ENCODE results near the gene NTMT1. TPM values are rescaled to one million over a fixed set of nuclear protein-coding genes. Genes with fewer than 3 reads are reported as not detected.

Gene NTMT1
- total RNA-seq, 1 experiment from 2014 or later: 47.8 TPM

DNA sequence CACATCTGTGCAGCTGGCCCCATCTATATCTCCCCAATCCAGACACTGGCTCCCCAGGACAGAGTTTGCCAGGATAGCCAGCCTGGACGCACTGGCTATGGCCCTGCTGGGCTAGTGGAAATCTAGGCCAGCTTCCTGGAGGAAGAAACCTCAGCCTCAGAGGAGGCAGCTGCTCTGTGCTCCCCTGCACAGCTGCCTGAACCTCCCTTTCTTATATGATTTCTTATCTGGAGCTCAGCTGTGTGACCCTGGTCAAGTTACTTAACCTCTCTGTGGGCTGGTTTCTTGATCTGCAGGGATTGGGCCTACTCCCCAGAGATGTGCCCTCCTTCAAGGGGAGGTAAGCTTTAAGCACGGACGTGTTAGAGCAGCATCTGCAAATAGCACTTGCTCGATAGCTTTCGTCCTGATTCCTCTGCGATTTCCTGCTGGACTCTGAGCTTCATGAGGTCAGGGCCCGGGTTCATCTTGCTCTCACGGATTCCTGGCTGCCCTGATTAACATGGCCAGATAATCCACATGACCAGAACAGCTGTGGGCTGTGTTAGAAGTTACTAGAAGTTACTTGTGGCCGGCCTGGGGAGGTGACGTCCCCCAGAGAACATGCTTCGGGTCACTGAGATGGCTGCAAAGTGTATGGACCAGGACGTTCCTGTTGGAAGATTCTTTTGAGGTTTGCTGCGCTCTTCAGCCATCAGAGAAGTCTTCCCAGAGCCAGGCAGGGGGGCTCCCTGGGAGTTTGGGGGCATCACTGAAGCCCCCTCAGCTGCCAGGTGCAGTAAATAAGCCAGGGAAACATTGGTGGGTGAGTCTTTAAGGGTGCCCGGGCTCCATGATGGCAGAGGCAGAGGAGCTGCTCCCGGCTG lies 19.6 kb upstream of the NTMT1 start:
- DNase-seq: peak in 1 of 2 experiments; percentile 54
- Histone ChIP-seq H3K27me3 (peaks cover 20% of the 10 kb centered on the region), H3K4me3 (no peak overlapping the region), H3K4me1 (peaks cover 13% of the 10 kb centered on the region; the same call in 1 of the 2 replicates), H3K27ac (no peak overlapping the region), H3K9me3 (replicated peaks) (no peaks in the 10 kb centered on the region), H3K36me3 (no peaks in the 10 kb centered on the region)

GRCh38 chr9:129607027-129607387 lies 19.0 kb upstream of the NTMT1 start:
- peaks cover 13% of the 10 kb centered on the region; the same call in 1 of the 2 replicates for H3K4me1 ChIP-seq
- H3K27me3 ChIP-seq: peaks cover 21% of the 10 kb centered on the region
- H3K9me3 ChIP-seq (replicated peaks): no peaks in the 10 kb centered on the region
- H3K4me3 ChIP-seq: no peak overlapping the region
- DNase-seq: no peak
- H3K27ac ChIP-seq: no peak overlapping the region
- no peaks in the 10 kb centered on the region for H3K36me3 ChIP-seq

GRCh38 chr9:129608561-129609481 lies 17.1 kb upstream of the NTMT1 start:
- no peak for DNase-seq
- Histone ChIP-seq H3K27ac (no peak overlapping the region), H3K27me3 (peaks cover 29% of the 10 kb centered on the region), H3K4me3 (no peak overlapping the region), H3K36me3 (no peaks in the 10 kb centered on the region), H3K9me3 (replicated peaks) (no peaks in the 10 kb centered on the region), H3K4me1 (peaks cover 13% of the 10 kb centered on the region; the same call in 1 of the 2 replicates)

- H3K4me3 ChIP-seq: no peak overlapping the region
- no peak for DNase-seq
- peaks cover 37% of the 10 kb centered on the region for H3K27me3 ChIP-seq
- H3K27ac ChIP-seq: no peak overlapping the region
- H3K9me3 ChIP-seq (replicated peaks): no peaks in the 10 kb centered on the region
- peaks cover 13% of the 10 kb centered on the region; the same call in 1 of the 2 replicates for H3K4me1 ChIP-seq
- no peaks in the 10 kb centered on the region for H3K36me3 ChIP-seq
Observed at GRCh38 chr9:129609486-129610212, 16.3 kb upstream of the NTMT1 start.

DNA sequence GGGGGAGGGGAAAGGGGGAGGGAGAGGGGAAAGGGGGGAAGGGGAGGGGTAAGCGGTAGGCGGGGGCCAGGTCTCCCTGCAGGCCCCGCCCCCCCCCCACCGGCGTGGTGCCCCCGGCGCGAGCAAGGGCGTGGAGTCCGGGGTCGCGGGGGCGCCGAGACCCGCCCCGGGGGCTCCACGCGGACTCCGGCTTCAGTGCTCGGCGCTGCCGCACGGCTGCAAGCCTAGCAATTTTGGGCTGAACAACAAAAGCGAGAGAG lies 15.8 kb upstream of the NTMT1 start:
- Histone ChIP-seq H3K27me3 (peaks cover 37% of the 10 kb centered on the region), H3K4me3 (peak overlapping the region; percentile 42), H3K4me1 (peaks cover 13% of the 10 kb centered on the region; the same call in 1 of the 2 replicates), H3K27ac (no peak overlapping the region), H3K36me3 (no peaks in the 10 kb centered on the region), H3K9me3 (replicated peaks) (no peaks in the 10 kb centered on the region)
- no peak for DNase-seq

DNA sequence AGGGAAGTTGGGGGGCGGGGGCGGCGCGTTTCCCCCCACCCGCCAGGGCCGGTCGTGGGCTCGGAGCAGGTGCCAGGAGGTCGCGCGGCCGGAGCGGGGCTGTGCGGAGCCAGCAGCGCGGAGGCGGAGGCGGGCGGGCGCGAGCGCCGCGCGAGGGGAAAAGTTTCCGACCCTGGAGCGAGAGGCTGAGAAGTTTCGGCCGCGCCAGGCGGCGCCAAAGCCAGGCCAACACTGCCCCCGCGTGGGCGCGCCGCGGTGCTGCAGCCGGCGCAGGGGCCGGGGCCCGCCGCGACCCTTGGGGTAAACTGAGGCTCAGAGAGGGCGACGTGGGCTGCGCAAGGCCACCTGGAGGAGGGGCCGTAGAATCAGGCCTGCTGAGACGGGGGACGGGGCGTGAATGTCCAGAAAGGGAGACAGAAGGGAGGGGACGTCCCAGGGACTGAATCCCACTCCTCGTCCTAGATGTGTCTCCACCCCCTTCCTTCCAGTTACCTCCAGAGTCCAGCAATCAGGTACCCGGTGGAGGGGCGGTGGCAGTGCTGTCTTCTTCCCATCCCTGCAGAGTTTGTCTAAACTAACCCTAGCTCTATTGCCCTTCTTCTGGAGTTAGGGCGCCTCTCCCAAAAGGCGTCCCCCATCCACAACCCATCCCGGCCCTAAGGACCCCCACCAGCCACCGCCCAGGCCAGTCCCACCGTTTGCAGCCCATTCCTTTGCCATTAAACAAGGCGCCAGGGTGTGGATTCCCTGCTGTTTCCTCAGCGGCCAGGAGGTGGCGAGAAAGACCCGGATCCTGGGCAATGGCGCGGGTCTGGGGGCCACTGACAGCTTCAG lies 15.3 kb upstream of the NTMT1 start:
- Histone ChIP-seq H3K9me3 (replicated peaks) (no peaks in the 10 kb centered on the region), H3K4me1 (peaks cover 13% of the 10 kb centered on the region; the same call in 1 of the 2 replicates), H3K36me3 (no peaks in the 10 kb centered on the region), H3K27ac (no peak overlapping the region), H3K27me3 (peaks cover 37% of the 10 kb centered on the region), H3K4me3 (peak overlapping the region; percentile 42)
- peak; percentile 67 to 77 for DNase-seq

GRCh38 chr9:129611307-129611800 lies 14.6 kb upstream of the NTMT1 start:
- peaks cover 13% of the 10 kb centered on the region; the same call in 1 of the 2 replicates for H3K4me1 ChIP-seq
- no peak overlapping the region for H3K4me3 ChIP-seq
- no peak for DNase-seq

GRCh38 chr9:129612123-129612522 lies 13.8 kb upstream of the NTMT1 start:
- Histone ChIP-seq H3K4me3 (no peak overlapping the region), H3K27ac (no peak overlapping the region), H3K36me3 (no peaks in the 10 kb centered on the region), H3K9me3 (replicated peaks) (no peaks in the 10 kb centered on the region), H3K4me1 (peaks cover 6% of the 10 kb centered on the region; the same call in 1 of the 2 replicates), H3K27me3 (peaks cover 37% of the 10 kb centered on the region)
- no peak for DNase-seq

More at GRCh38 chr9:129611307-129611800, 14.6 kb upstream of the NTMT1 start:
- Histone ChIP-seq H3K27ac (no peak overlapping the region), H3K27me3 (peaks cover 37% of the 10 kb centered on the region), H3K36me3 (no peaks in the 10 kb centered on the region), H3K9me3 (replicated peaks) (no peaks in the 10 kb centered on the region)

GRCh38 chr9:129612815-129613519 lies 13.0 kb upstream of the NTMT1 start:
- H3K9me3 ChIP-seq (replicated peaks): no peaks in the 10 kb centered on the region
- no peak for DNase-seq

GRCh38 chr9:129613520-129614175 lies 12.3 kb upstream of the NTMT1 start:
- Histone ChIP-seq H3K4me3 (no peak overlapping the region), H3K9me3 (replicated peaks) (no peaks in the 10 kb centered on the region), H3K36me3 (no peaks in the 10 kb centered on the region), H3K27me3 (peaks cover 33% of the 10 kb centered on the region), H3K4me1 (peaks cover 2% of the 10 kb centered on the region; the same call in 1 of the 2 replicates), H3K27ac (no peak overlapping the region)
- DNase-seq: no peak

More at GRCh38 chr9:129612815-129613519, 13.0 kb upstream of the NTMT1 start:
- H3K4me1 ChIP-seq: peaks cover 2% of the 10 kb centered on the region; the same call in 1 of the 2 replicates
- no peaks in the 10 kb centered on the region for H3K36me3 ChIP-seq
- peaks cover 37% of the 10 kb centered on the region for H3K27me3 ChIP-seq
- no peak overlapping the region for H3K27ac ChIP-seq
- no peak overlapping the region for H3K4me3 ChIP-seq

- Histone ChIP-seq H3K9me3 (replicated peaks) (no peaks in the 10 kb centered on the region), H3K4me1 (no peaks in the 10 kb centered on the region), H3K4me3 (no peak overlapping the region), H3K27me3 (peaks cover 37% of the 10 kb centered on the region), H3K36me3 (no peaks in the 10 kb centered on the region), H3K27ac (no peak overlapping the region)
- no peak for DNase-seq
Observed at GRCh38 chr9:129614932-129615331, 11.0 kb upstream of the NTMT1 start.

DNA sequence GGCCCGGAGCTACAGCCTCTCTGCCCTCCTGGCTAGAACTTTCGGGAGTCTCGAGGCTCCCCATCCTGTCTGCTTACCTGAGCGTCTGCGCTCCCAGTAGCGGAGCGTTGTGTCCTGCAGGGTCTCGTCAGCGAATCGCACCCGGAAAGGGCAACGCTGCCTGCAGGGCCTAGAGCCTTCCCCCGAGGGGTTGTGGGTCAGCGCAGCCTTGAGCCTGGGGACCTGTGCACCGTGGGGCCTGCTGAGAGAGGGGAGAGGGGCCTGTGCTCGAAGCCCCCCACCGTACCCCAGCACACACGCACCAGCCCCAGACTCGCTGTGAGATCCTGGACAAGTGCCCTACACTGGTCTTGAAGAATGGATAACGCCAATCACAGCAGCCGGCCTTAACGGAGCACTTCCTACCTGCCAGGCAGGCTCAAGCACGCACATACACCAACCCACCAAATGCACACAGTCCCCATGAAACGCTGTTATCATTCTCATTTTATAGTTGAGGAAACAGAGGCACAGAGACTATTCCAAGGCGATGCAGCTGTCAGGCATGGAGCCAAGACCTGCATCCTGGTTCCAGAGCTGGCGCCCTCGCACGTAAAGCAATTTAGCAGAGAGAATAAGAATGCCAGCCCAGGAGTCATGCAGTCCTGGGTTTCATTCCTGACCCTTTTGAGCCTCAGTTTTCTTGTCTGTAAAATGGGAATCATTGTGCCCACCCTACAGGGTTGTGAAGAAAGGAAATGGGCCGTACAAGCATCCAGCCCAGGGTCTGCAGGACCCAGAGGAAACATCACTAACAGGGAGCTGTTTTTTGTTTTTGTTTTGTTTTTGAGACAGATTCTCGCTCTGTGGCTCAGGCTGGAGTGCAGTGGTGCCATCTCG lies 10.3 kb upstream of the NTMT1 start:
- no peak for DNase-seq
- Histone ChIP-seq H3K27ac (no peak overlapping the region), H3K9me3 (replicated peaks) (no peaks in the 10 kb centered on the region), H3K27me3 (peaks cover 39% of the 10 kb centered on the region), H3K36me3 (no peaks in the 10 kb centered on the region), H3K4me3 (no peak overlapping the region), H3K4me1 (no peaks in the 10 kb centered on the region)

Measured in SJCRH30 (cell line).